Measurements from ENCODE around the gene LHX3.

Gene LHX3

GRCh38 chr9:136182420-136182787, 22.5 kb downstream of the LHX3 start:
- H3K4me3 ChIP-seq (ENCODE audit: low read depth, low read length): no peak overlapping the region
- in situ Hi-C loops (cut with HindIII; ENCODE audit: low sequenced_read_pairs): no loop called here
- TF ChIP-seq CTCF (IDR thresholded peaks at IDR 0.05; ENCODE audit: low read depth, low read length): no peak
- no peak for DNase-seq (ENCODE audit: low read depth, low spot score)

GRCh38 chr9:136181784-136182419, 23.0 kb downstream of the LHX3 start:
- TF ChIP-seq CTCF (IDR thresholded peaks at IDR 0.05; ENCODE audit: low read depth, low read length): no peak
- in situ Hi-C loops (cut with HindIII; ENCODE audit: low sequenced_read_pairs): no loop called here
- DNase-seq (ENCODE audit: low read depth, low spot score): no peak

GRCh38 chr9:136180586-136180985, 24.3 kb downstream of the LHX3 start:
- no peak for DNase-seq (ENCODE audit: low read depth, low spot score)
- in situ Hi-C loops (cut with HindIII; ENCODE audit: low sequenced_read_pairs): no loop called here
- no peak overlapping the region for H3K4me3 ChIP-seq (ENCODE audit: low read depth, low read length)
- no peak for TF ChIP-seq CTCF (IDR thresholded peaks at IDR 0.05; ENCODE audit: low read depth, low read length)

More at GRCh38 chr9:136181784-136182419, 23.0 kb downstream of the LHX3 start:
- H3K4me3 ChIP-seq (ENCODE audit: low read depth, low read length): no peak overlapping the region

GRCh38 chr9:136179761-136180160, 25.2 kb downstream of the LHX3 start:
- in situ Hi-C loops (cut with HindIII; ENCODE audit: low sequenced_read_pairs): no loop called here
- no peak for DNase-seq (ENCODE audit: low read depth, low spot score)
- no peak overlapping the region for H3K4me3 ChIP-seq (ENCODE audit: low read depth, low read length)
- TF ChIP-seq CTCF (IDR thresholded peaks at IDR 0.05; ENCODE audit: low read depth, low read length): no peak

GRCh38 chr9:136179101-136179616, 25.8 kb downstream of the LHX3 start:
- TF ChIP-seq CTCF (IDR thresholded peaks at IDR 0.05; ENCODE audit: low read depth, low read length): no peak
- H3K4me3 ChIP-seq (ENCODE audit: low read depth, low read length): no peak overlapping the region
- no peak for DNase-seq (ENCODE audit: low read depth, low spot score)
- in situ Hi-C loops (cut with HindIII; ENCODE audit: low sequenced_read_pairs): no loop called here

GRCh38 chr9:136178773-136179075, 26.2 kb downstream of the LHX3 start:
- TF ChIP-seq CTCF (IDR thresholded peaks at IDR 0.05; ENCODE audit: low read depth, low read length): no peak
- in situ Hi-C loops (cut with HindIII; ENCODE audit: low sequenced_read_pairs): no loop called here
- no peak for DNase-seq (ENCODE audit: low read depth, low spot score)
- H3K4me3 ChIP-seq (ENCODE audit: low read depth, low read length): no peak overlapping the region
